Gastrocnemius medialis (tissue), 4 donors: ENCODE results near the gene CEP170. TPM values are rescaled to one million over a fixed set of nuclear protein-coding genes. Genes with fewer than 3 reads are reported as not detected.

Source experiments
- ATAC-seq, 2 donors: fragments of 150-250 bp; one replicate each; pipeline ENCODE4 v1.9.1; 2016
- DNase-seq, 2 donors: peaks; one replicate each; pipeline ENCODE4 v3.0.0-alpha.2; 2019
- H3K27ac ChIP-seq, 4 donors: fragments of 200-600 bp; sonication (generic); 1 replicate in 1 of 4; 2 replicates in 3 of 4; pipeline ENCODE4 v1.5.1; 2016 to 2018; ENCODE audit warnings: mild to moderate bottlenecking in 2 of 4, moderate library complexity in 1 of 4
- H3K27me3 ChIP-seq, 3 donors: fragments of 200-600 bp; sonication (generic) in 2 of 3; 1 replicate in 1 of 3; 2 replicates in 2 of 3; pipeline versions ENCODE4 v1.5.1 to v1.6.0; 2016 to 2019; ENCODE audit warnings: mild to moderate bottlenecking in 1 of 3, moderate library complexity in 1 of 3
- H3K36me3 ChIP-seq, 2 donors: fragments of 200-600 bp; sonication (generic) in 1 of 2; one replicate each; pipeline ENCODE4 v1.5.1; 2017 to 2018
- H3K4me1 ChIP-seq, 2 donors: fragments of 200-600 bp; sonication (generic) in 1 of 2; one replicate each; pipeline ENCODE4 v1.5.1; 2016 to 2017; ENCODE audit warnings: mild to moderate bottlenecking in 2 of 2
- H3K4me3 ChIP-seq, 4 donors: fragments of 200-600 bp; sonication (generic) in 3 of 4; 1 replicate in 1 of 4; 2 replicates in 3 of 4; pipeline ENCODE4 v1.5.1; 2016 to 2019; ENCODE audit warnings: mild to moderate bottlenecking in 2 of 4
- H3K9me3 ChIP-seq, 3 donors: fragments of 200-600 bp; sonication (generic) in 2 of 3; 1 replicate in 1 of 3; 2 replicates in 2 of 3; pipeline ENCODE4 v1.5.1; 2016 to 2019
- POLR2A ChIP-seq, 2 donors: fragments of 450-650 bp; IDR thresholded peaks; one replicate each; pipeline ENCODE4 v1.6.1; 2017; ENCODE audit warnings: antibody characterized with exemption in 2 of 2, mild to moderate bottlenecking in 2 of 2, moderate library complexity in 2 of 2
- in situ Hi-C, 4 donors: fragments of 200-750 bp; cut with MboI; loops; one replicate each; pipeline versions ENCODE4 v1.15.0 to v1.8.0; 2017; ENCODE audit warnings: low sequenced_read_pairs in 4 of 4
- intact Hi-C: fragments of 100-400 bp; cut with DNase I; formaldehyde crosslinking; loops from one replicate; pipeline ENCODE4 v1.15.1; 2023; ENCODE audit warnings: low total_unique reads
- total RNA-seq, 4 donors: library from RNA; depleted of rRNA; stranded (reverse); fragments of >200 nt; gene quantifications; one replicate each; pipeline versions ENCODE4 v1.1.0 to v1.2.3, GENCODE V29; 2016
- TF ChIP-seq, protein P1 (sequence below), 5 experiments: fragments of 450-650 bp in 3 of 5; fragments of 200-600 bp in 2 of 5; sonication (generic) in 2 of 5; IDR thresholded peaks in 4 of 5; conservative IDR thresholded peaks in 1 of 5; 1 replicate in 4 of 5; 2 replicates in 1 of 5; pipeline ENCODE4 v1.5.1; 2016 to 2019; ENCODE audit warnings: antibody characterized with exemption in 5 of 5, mild to moderate bottlenecking in 3 of 5, moderate library complexity in 3 of 5

The CEP170 gene
- total RNA-seq, 4 donors from 2014 or later: 13.8 to 36.9 (median 31.1) TPM

DNA sequence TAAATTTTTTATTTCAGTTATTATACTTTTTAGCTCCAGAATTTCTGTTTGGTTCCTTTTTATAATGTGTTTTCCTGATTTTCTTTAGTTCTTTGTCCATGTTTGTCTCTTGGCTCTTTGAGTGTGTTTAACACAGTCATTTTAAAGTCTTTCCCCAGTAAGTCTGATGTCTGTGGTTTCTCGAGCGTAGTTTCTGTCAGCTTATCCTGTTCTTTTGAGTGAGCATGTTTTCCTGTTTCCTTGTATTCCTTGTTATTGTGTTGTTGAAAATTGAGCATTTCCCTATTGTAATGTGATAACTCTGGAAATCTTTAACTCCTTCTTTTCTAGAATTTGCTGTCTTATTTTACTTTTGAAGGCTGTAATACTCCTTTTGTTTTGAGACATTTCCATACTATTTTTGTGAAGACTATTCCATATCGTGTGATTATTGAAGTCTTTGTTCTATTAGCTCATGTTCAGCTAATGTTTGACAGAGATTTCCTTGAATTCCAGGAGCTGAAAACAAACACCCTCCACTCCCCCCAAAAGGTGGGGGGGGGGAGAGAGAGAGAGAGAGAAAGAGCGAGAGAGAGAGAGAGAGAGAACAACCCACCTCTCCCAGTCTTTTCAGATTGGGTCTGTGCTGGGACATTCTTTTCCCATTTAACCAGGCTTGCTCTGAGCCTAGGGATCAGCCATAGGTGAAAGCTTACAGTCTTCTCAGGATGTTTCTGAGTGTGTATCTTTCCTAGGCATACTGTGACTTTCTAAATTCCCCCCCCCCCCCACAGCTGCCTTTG is 39.1 kb upstream of the CEP170 start:
- H3K9me3 ChIP-seq: peaks cover 0 to 4% (median 0%) of the 10 kb centered on the region in 3 donors
- H3K4me1 ChIP-seq: no peaks in the 10 kb centered on the region
- no peak overlapping the region for H3K27ac ChIP-seq
- intact Hi-C loops (no loop called here), in situ Hi-C loops (no loop called here)
- DNase-seq (no peak), ATAC-seq (no peak)
- TF ChIP-seq, protein P1, sequence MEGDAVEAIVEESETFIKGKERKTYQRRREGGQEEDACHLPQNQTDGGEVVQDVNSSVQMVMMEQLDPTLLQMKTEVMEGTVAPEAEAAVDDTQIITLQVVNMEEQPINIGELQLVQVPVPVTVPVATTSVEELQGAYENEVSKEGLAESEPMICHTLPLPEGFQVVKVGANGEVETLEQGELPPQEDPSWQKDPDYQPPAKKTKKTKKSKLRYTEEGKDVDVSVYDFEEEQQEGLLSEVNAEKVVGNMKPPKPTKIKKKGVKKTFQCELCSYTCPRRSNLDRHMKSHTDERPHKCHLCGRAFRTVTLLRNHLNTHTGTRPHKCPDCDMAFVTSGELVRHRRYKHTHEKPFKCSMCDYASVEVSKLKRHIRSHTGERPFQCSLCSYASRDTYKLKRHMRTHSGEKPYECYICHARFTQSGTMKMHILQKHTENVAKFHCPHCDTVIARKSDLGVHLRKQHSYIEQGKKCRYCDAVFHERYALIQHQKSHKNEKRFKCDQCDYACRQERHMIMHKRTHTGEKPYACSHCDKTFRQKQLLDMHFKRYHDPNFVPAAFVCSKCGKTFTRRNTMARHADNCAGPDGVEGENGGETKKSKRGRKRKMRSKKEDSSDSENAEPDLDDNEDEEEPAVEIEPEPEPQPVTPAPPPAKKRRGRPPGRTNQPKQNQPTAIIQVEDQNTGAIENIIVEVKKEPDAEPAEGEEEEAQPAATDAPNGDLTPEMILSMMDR (IDR thresholded peaks at IDR 0.05 in 4 of 5, conservative IDR thresholded peaks at IDR 0.05 in 1 of 5): no peak
- TF ChIP-seq POLR2A (IDR thresholded peaks at IDR 0.05): no peak
- peaks cover 0 to 26% of the 10 kb centered on the region in 2 donors for H3K36me3 ChIP-seq
- H3K4me3 ChIP-seq: no peak overlapping the region
- H3K27me3 ChIP-seq: no peaks in the 10 kb centered on the region

DNA sequence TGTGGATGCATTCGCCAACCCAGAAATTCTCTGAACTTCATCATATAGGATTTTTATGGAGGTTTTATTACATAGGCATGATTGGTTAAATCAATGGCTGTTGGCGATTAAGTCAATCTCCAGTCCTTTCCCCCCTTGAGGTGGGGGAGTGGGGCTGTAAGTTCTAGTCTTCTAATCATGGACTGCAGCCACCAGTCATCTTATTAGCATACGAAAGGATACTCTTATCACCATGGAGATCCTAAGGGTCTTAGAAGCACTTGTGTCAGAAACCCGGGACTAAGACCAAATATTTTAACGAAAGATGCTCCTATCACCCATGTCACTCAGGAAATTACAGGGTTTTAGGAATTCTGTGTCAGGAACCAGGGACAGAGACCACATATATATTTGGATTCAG is 37.0 kb upstream of the CEP170 start:
- ATAC-seq (no peak), DNase-seq (no peak)
- Histone ChIP-seq H3K4me3 (no peak overlapping the region), H3K27me3 (no peaks in the 10 kb centered on the region), H3K9me3 (peaks cover 0 to 4% (median 0%) of the 10 kb centered on the region in 3 donors), H3K4me1 (no peaks in the 10 kb centered on the region), H3K36me3 (peaks cover 0 to 26% of the 10 kb centered on the region in 2 donors), H3K27ac (no peak overlapping the region)
- in situ Hi-C loops: no loop called here
- intact Hi-C loops: no loop called here
- TF ChIP-seq, protein P1 (IDR thresholded peaks at IDR 0.05 in 4 of 5, conservative IDR thresholded peaks at IDR 0.05 in 1 of 5): no peak
- TF ChIP-seq POLR2A (IDR thresholded peaks at IDR 0.05): no peak

- no peak for DNase-seq
Observed at GRCh38 chr1:243291292-243291691, 36.2 kb upstream of the CEP170 start.

DNA sequence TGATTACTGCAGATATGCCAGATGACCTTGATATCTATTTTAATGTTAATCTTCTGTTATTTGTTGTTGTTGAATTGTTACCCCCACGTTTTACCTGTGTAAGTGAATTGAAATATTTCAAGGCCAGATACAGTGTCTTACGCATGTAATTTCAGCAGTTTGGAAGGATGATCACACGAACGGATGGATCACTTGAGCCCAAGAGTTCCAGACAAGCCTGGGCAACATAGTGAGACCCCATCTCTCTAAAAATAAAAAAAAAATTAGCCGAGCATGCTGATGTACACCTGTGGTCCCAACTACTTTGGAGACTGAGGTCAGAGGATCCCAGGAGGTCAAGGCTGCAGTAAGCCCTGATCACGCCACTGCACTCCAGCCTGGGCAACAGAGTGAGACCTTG is 33.0 kb upstream of the CEP170 start:
- DNase-seq (no peak), ATAC-seq (no peak)
- Histone ChIP-seq H3K4me3 (no peak overlapping the region), H3K27me3 (no peaks in the 10 kb centered on the region), H3K9me3 (no peaks in the 10 kb centered on the region), H3K4me1 (no peaks in the 10 kb centered on the region), H3K36me3 (peaks cover 0 to 30% of the 10 kb centered on the region in 2 donors), H3K27ac (no peak overlapping the region)
- in situ Hi-C loops: no loop called here
- TF ChIP-seq POLR2A (IDR thresholded peaks at IDR 0.05): no peak
- TF ChIP-seq, protein P1 (IDR thresholded peaks at IDR 0.05 in 4 of 5, conservative IDR thresholded peaks at IDR 0.05 in 1 of 5): no peak
- intact Hi-C loops: no loop called here

More at GRCh38 chr1:243291292-243291691, 36.2 kb upstream of the CEP170 start:
- intact Hi-C loops: no loop called here
- H3K36me3 ChIP-seq: peaks cover 0 to 32% of the 10 kb centered on the region in 2 donors
- no peak overlapping the region for H3K27ac ChIP-seq
- no peak overlapping the region for H3K4me3 ChIP-seq
- peaks cover 0 to 4% (median 0%) of the 10 kb centered on the region in 3 donors for H3K9me3 ChIP-seq
- no peak for TF ChIP-seq POLR2A (IDR thresholded peaks at IDR 0.05)
- TF ChIP-seq, protein P1 (IDR thresholded peaks at IDR 0.05 in 4 of 5, conservative IDR thresholded peaks at IDR 0.05 in 1 of 5): no peak
- no peaks in the 10 kb centered on the region for H3K4me1 ChIP-seq
- no peak for ATAC-seq
- no peaks in the 10 kb centered on the region for H3K27me3 ChIP-seq
- in situ Hi-C loops: no loop called here
